Left forelimb (tissue), 1 donor: ENCODE data around the gene OR6N1.

Experiments
- DNase-seq: peaks from one replicate; pipeline ENCODE4 v3.0.0-alpha.2; 2018; ENCODE audit warnings: low spot score

Gene OR6N1

GRCh38 chr1:158752155-158752712, 19.8 kb downstream of the OR6N1 start:
- no peak for DNase-seq

GRCh38 chr1:158735848-158736247, 36.1 kb downstream of the OR6N1 start:
- no peak for DNase-seq

- no peak for DNase-seq
Observed at GRCh38 chr1:158732524-158732923, 39.5 kb downstream of the OR6N1 start.

GRCh38 chr1:158731707-158732106, 40.3 kb downstream of the OR6N1 start:
- no peak for DNase-seq

- no peak for DNase-seq
Observed at GRCh38 chr1:158730453-158730852, 41.5 kb downstream of the OR6N1 start.

GRCh38 chr1:158728510-158729225, 43.3 kb downstream of the OR6N1 start:
- DNase-seq, result no peak

GRCh38 chr1:158724442-158724841, 47.6 kb downstream of the OR6N1 start:
- DNase-seq, result no peak

GRCh38 chr1:158720620-158721019, 51.4 kb downstream of the OR6N1 start, which contains the start of gene OR6K3:
OR6K3 (minus strand) TSS chr1:158720720; CDS start chr1:158718115, 2,605 bp downstream.
- no peak for DNase-seq

GRCh38 chr1:158719664-158720063, 52.3 kb downstream of the OR6N1 start:
- no peak for DNase-seq

GRCh38 chr1:158717344-158717743, 54.7 kb downstream of the OR6N1 start:
- no peak for DNase-seq

- DNase-seq, result no peak
Observed at GRCh38 chr1:158716335-158716734, 55.7 kb downstream of the OR6N1 start.

GRCh38 chr1:158714754-158715153, 57.2 kb downstream of the OR6N1 start:
- no peak for DNase-seq
